MM.1S (cell line): ENCODE results near the gene MZF1.

Experiments used
- DNase-seq: peaks from one replicate; pipeline ENCODE4 v3.0.0-alpha.2; 2015
- H2AFZ ChIP-seq: fragments of 300-600 bp; sonication (generic); 2 replicates; pipeline ENCODE4 v1.6.0; 2016; ENCODE audit warnings: antibody characterized with exemption, low read length
- H3F3A ChIP-seq: fragments of 300-600 bp; sonication (generic); 2 replicates; pipeline ENCODE4 v1.6.1; 2016; ENCODE audit warnings: mild to moderate bottlenecking, antibody characterized with exemption, low read length, moderate library complexity, mixed read lengths; ENCODE audit not compliant: insufficient read depth
- H3K27ac ChIP-seq: fragments of 300-600 bp; sonication (generic); 2 replicates; pipeline ENCODE4 v1.5.1; 2016; ENCODE audit warnings: mild to moderate bottlenecking, low read length
- H3K27me3 ChIP-seq: fragments of 300-600 bp; sonication (generic); replicated peaks from 2 replicates; pipeline ENCODE4 v1.6.0; 2016; ENCODE audit warnings: low read length; ENCODE audit not compliant: insufficient read depth
- H3K36me3 ChIP-seq: fragments of 300-600 bp; sonication (generic); replicated peaks from 2 replicates; pipeline ENCODE4 v1.6.1; 2016; ENCODE audit warnings: mild to moderate bottlenecking, low read length, mixed read lengths; ENCODE audit not compliant: insufficient read depth
- H3K4me1 ChIP-seq: fragments of 300-600 bp; sonication (generic); 2 replicates; pipeline ENCODE4 v1.6.1; 2016; ENCODE audit warnings: low read length, mixed read lengths
- H3K4me2 ChIP-seq: fragments of 300-600 bp; sonication (generic); 2 replicates; pipeline ENCODE4 v1.6.0; 2016; ENCODE audit warnings: low read depth, low read length
- H3K4me3 ChIP-seq: fragments of 300-600 bp; sonication (generic); 2 replicates; pipeline ENCODE4 v1.5.1; 2016; ENCODE audit warnings: low read length, mixed read lengths
- H3K79me2 ChIP-seq: fragments of 300-600 bp; sonication (generic); 2 replicates; pipeline ENCODE4 v1.6.1; 2016; ENCODE audit warnings: mixed run types, low read length, mixed read lengths
- H3K9ac ChIP-seq: fragments of 300-600 bp; sonication (generic); 2 replicates; pipeline ENCODE4 v1.6.1; 2016; ENCODE audit warnings: low read length, mixed read lengths
- H3K9me2 ChIP-seq: fragments of 300-600 bp; sonication (generic); replicated peaks from 2 replicates; pipeline ENCODE4 v1.6.1; 2016; ENCODE audit warnings: mild to moderate bottlenecking, low read length, mixed read lengths; ENCODE audit not compliant: insufficient read depth
- H3K9me3 ChIP-seq: fragments of 300-600 bp; sonication (generic); replicated peaks from 2 replicates; pipeline ENCODE4 v1.6.1; 2016; ENCODE audit warnings: mild to moderate bottlenecking, low read length, mixed read lengths; ENCODE audit not compliant: insufficient read depth
- H4K20me1 ChIP-seq: fragments of 300-600 bp; sonication (generic); 2 replicates; pipeline ENCODE4 v1.6.1; 2016; ENCODE audit warnings: mild to moderate bottlenecking, low read length, moderate library complexity, mixed read lengths; ENCODE audit not compliant: insufficient read depth
- CTCF ChIP-seq: fragments of 300-600 bp; sonication (generic); IDR thresholded peaks from 2 replicates; pipeline ENCODE4 v1.5.1; 2016; ENCODE audit warnings: antibody characterized with exemption, low read length, mixed read lengths
- EZH2 ChIP-seq: fragments of 300-600 bp; sonication (generic); optimal IDR thresholded peaks from 2 replicates; pipeline ENCODE3; 2017; ENCODE audit warnings: low read depth, mild to moderate bottlenecking, antibody characterized with exemption, low read length, mixed read lengths
- EZH2phosphoT487 ChIP-seq: fragments of 300-600 bp; sonication (generic); IDR thresholded peaks from 2 replicates; pipeline ENCODE4 v1.6.1; 2018; ENCODE audit warnings: antibody characterized with exemption, low read length

MZF1 gene

DNA sequence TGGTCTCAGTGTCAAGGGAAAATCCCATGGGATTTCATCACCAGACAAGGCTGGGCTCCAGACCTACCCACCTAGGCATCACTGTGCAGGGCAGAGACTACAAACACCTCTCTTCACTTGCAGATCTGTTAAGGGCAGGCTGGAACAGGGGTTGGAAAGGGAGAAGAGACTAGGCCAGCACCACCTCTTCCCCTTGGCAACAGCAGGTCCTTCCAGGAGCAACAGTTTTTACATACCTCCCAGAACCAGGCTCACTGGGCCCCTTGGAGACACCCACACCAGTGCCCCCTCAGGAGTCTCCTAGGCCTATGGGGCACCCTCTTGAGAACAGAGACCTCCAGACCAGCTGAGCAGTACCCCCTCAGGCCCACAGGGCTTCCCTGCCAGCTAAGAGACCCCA lies 12.2 kb downstream of the MZF1 start:
- no peak for TF ChIP-seq CTCF
- Histone ChIP-seq H3F3A (peaks cover 26% of the 10 kb centered on the region; the same call in 1 of the 2 replicates), H3K4me1 (peaks cover 18% of the 10 kb centered on the region), H4K20me1 (no peaks in the 10 kb centered on the region), H3K79me2 (peaks cover 22% of the 10 kb centered on the region), H3K4me3 (no peak overlapping the region), H3K36me3 (no peaks in the 10 kb centered on the region), H3K9me3 (no peaks in the 10 kb centered on the region), H3K4me2 (no peak overlapping the region), H3K9me2 (no peaks in the 10 kb centered on the region), H3K27me3 (no peaks in the 10 kb centered on the region), H2AFZ (no peak overlapping the region), H3K9ac (no peak overlapping the region), H3K27ac (no peak overlapping the region)
- no peak for DNase-seq

DNA sequence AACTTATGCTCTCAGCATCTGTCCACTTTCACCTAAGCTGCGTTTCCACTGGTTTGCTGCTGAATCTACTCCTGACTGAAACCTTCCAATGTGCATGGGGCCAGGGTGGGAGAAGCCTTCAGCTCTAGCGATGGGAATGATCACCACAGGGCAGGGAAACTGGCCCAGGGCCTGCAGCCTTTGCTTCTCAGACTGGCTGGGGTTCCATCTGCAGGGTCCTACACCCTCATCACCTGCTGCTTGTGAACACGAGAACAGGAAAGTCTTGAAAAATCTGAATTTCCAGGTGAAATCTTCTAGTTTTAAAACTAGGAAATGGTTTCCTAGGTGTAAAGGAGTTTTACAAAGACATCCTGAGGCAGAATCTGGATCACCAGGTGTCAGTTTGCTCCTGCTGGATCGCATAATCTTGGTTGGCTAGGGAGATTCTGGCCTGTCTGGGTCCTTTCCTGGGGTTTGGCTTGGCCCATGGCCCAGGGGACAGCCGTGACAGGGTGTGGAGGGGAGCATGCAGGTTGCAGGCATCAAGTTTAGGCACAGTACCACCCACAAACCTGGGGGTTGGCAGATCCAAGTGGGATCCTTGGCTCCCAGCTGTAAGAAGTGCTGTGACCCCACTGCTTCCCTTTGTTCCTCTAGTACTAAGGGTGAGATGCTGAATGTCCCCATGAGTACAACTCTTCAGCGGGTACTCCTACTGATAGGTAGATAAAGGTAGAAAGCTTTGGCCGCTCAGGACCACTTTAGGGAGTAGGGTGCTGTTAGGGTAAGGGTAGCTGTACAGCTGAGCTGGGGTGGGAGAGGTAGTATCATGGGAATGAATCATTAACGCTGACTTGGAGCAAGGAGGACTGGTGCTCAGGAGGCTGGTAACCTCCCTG lies 12.9 kb downstream of the MZF1 start:
- Histone ChIP-seq H3K79me2 (peaks cover 28% of the 10 kb centered on the region), H2AFZ (peak overlapping the region; percentile 28; the same call in 1 of the 2 replicates), H3K9ac (peak overlapping the region; percentile 99; the same call in 1 of the 2 replicates), H3K9me2 (no peaks in the 10 kb centered on the region), H3K9me3 (no peaks in the 10 kb centered on the region), H3K4me1 (peaks cover 24% of the 10 kb centered on the region), H3K36me3 (no peaks in the 10 kb centered on the region), H3K27ac (peak overlapping the region; percentile 96), H3F3A (peaks cover 31% of the 10 kb centered on the region; the same call in 1 of the 2 replicates), H4K20me1 (no peaks in the 10 kb centered on the region), H3K4me2 (peak overlapping the region; percentile 74), H3K27me3 (no peaks in the 10 kb centered on the region), H3K4me3 (peak overlapping the region; percentile 82)
- no peak for DNase-seq
- TF ChIP-seq EZH2phosphoT487 (no peak), EZH2 (no peak), CTCF (no peak)

DNA sequence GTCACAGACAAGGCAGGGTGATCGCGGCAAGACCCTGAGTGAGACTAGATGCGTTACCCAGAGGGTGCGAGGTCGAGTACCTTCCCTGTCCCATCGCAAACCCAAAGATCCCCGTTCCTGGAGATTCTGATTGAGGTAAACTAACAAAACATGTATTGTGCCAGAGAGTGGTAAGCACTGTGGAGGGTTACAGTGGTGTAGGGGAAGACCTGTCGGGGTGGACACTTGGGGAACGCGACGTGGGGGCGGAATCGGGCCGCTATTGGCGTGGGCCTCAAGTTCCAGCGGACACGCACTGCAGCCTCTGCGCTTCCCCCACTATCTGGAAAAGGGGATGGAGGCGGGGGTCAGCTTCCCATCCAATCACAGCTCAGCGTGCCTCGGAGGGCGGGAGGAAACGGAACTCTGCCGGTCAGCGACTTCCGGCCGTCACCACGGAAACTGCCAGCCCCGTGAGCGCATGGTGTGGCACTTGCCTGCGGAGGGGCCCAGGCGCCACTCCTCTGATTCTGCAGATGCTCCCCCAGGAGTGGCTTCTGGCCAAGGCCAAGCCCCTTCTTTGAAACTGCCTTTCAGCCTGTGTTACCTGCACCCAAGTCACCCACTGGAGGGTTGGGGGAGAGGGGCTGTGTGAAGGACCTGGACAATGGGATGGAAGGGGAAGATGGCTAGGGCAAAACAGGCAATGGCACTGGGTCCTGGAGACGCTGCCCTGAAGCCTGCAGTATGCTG lies 13.7 kb downstream of the MZF1 start:
- no peaks in the 10 kb centered on the region for H4K20me1 ChIP-seq
- peak overlapping the region; percentile 74 for H3K4me2 ChIP-seq
- no peaks in the 10 kb centered on the region for H3K27me3 ChIP-seq
- H3K36me3 ChIP-seq: no peaks in the 10 kb centered on the region
- peak overlapping the region; percentile 82 for H3K4me3 ChIP-seq
- peaks cover 38% of the 10 kb centered on the region for H3F3A ChIP-seq
- peak; percentile 94 for DNase-seq
- H3K9me3 ChIP-seq: no peaks in the 10 kb centered on the region
- TF ChIP-seq EZH2phosphoT487: no peak
- TF ChIP-seq EZH2: no peak
- no peak for TF ChIP-seq CTCF
- H3K4me1 ChIP-seq: peaks cover 26% of the 10 kb centered on the region
- peak overlapping the region; percentile 99 for H3K9ac ChIP-seq
- H2AFZ ChIP-seq: peak overlapping the region; percentile 28; the same call in 1 of the 2 replicates
- peak overlapping the region; percentile 96 for H3K27ac ChIP-seq
- peaks cover 31% of the 10 kb centered on the region for H3K79me2 ChIP-seq
- H3K9me2 ChIP-seq: no peaks in the 10 kb centered on the region
